AG04450 (cell line): Measurements from ENCODE around the gene ERRFI1. TPM values are rescaled to one million over a fixed set of nuclear protein-coding genes. Genes with fewer than 3 reads are reported as not detected.

ENCODE experiments used
- CTCF ChIA-PET: fragments of 300-600, 350-600 bp; formaldehyde crosslinking; extraction: SDS; loops from one replicate; lab custom pipeline; 2022; ENCODE audit warnings: antibody characterized with exemption, inconsistent platforms; lab: Charles Lee
- POLR2A ChIA-PET: fragments of 350-600 bp; formaldehyde crosslinking; extraction: SDS; loops from one replicate; lab custom pipeline; 2021; ENCODE audit warnings: antibody characterized with exemption, inconsistent platforms; lab: Yijun Ruan, JAX
- DNase-seq: peaks from one replicate; pipeline ENCODE4 v3.0.0-alpha.2; 2011; ENCODE audit warnings: low read depth, low spot score
- H3K27ac ChIP-seq: one replicate; pipeline ENCODE4 v1.5.1; 2012; ENCODE audit warnings: low read depth, low read length, control low read depth
- H3K27me3 ChIP-seq: one replicate; pipeline ENCODE4 v1.6.0; 2012; ENCODE audit warnings: low read length; ENCODE audit not compliant: control insufficient read depth, insufficient read depth
- H3K4me3 ChIP-seq: 2 replicates; pipeline ENCODE4 v1.5.1; 2011; ENCODE audit warnings: mild to moderate bottlenecking, low read depth, low read length, control low read depth
- H3K9me3 ChIP-seq: 2 replicates; pipeline ENCODE4 v1.5.1; 2012; ENCODE audit warnings: low read length; ENCODE audit not compliant: control insufficient read depth, insufficient read depth
- CTCF ChIP-seq: IDR thresholded peaks from 2 replicates; pipeline ENCODE4 v1.5.1; 2011; ENCODE audit warnings: low read depth, low read length, control low read depth, inconsistent platforms
- polyA plus RNA-seq: library from polyadenylated mRNA; depleted of rRNA; stranded (reverse); fragments of >200 nt; gene quantifications from 2 replicates; pipeline ENCODE4 v1.2.3, GENCODE V29; 2011

The ERRFI1 gene
- polyA plus RNA-seq, 1 experiment: 105 TPM

GRCh38 chr1:8043621-8044020, 17.5 kb upstream of the ERRFI1 start:
- no peak overlapping the region for H3K27ac ChIP-seq
- no peak overlapping the region for H3K4me3 ChIP-seq
- CTCF ChIA-PET: interaction anchor here (0.7 kb wide), 1 partner anchor 683 kb away, joined by 6 read pairs; no protein-coding TSS in a partner anchor
- no peak for TF ChIP-seq CTCF
- POLR2A ChIA-PET: no interaction called here
- no peak for DNase-seq
- no peaks in the 10 kb centered on the region for H3K27me3 ChIP-seq
- H3K9me3 ChIP-seq: peaks cover 7% of the 10 kb centered on the region; the same call in 1 of the 2 replicates

DNA sequence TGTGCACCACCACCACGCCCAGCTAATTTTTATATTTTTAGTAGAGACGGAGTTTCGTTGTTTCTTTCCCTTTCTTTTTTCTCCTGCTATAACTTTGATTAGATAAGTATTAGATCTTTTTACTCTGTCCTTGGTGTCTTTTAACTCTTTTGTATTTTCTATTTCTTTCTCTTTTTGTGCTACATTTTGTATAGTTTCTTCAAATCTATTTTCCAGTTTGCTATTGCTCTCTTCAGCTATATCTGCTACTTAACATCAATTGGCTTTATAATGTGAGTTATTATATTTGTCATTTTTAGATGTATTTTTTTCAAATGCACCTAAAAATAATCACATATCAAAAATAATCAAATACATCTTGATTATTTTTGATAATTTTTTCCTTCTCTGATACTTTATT, 16.0 kb upstream of the ERRFI1 start:
- Histone ChIP-seq H3K9me3 (peaks cover 7% of the 10 kb centered on the region; the same call in 1 of the 2 replicates), H3K4me3 (no peak overlapping the region), H3K27me3 (no peaks in the 10 kb centered on the region), H3K27ac (no peak overlapping the region)
- TF ChIP-seq CTCF: no peak
- no peak for DNase-seq
- POLR2A ChIA-PET: interaction anchor here (0.7 kb wide), 1 partner anchor 60 kb away, joined by 3 read pairs; no protein-coding TSS in a partner anchor
- CTCF ChIA-PET: interaction anchor here (0.5 kb wide), 1 partner anchor 11 kb away, joined by 5 read pairs; no protein-coding TSS in a partner anchor

DNA sequence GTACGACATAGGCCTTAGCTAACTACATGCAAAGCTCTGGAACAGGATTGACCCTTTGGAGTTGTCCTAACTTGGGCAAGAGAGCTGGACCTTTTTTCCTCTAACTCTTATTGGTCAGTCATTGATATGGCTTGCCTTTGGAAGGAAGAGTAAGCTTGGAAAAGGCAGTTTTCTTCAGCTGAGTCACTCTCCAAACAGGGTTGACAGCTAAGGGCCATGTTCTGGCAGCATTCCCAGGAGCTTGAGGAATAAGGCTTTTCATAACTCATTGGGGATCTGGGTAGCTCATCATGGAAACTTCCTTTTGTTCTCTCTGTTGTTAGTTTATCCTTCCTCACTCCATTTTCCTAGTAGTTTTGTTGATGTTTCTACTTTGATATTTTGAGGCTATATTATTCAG, 14.5 kb upstream of the ERRFI1 start:
- POLR2A ChIA-PET: interaction anchor here (0.5 to 1.5 kb wide), 4 partner anchors 14 to 189 kb away, joined by 3 to 8 read pairs (median 5); partner anchors contain the start of gene ERRFI1
- no peak overlapping the region for H3K27ac ChIP-seq
- no peak overlapping the region for H3K4me3 ChIP-seq
- TF ChIP-seq CTCF: no peak
- CTCF ChIA-PET: interaction anchor here (0.8 to 1.6 kb wide), 2 partner anchors 9 to 65 kb away, joined by 3 to 16 read pairs; no protein-coding TSS in a partner anchor
- H3K27me3 ChIP-seq: no peaks in the 10 kb centered on the region
- DNase-seq: peak; percentile 95
- peaks cover 7% of the 10 kb centered on the region; the same call in 1 of the 2 replicates for H3K9me3 ChIP-seq

DNA sequence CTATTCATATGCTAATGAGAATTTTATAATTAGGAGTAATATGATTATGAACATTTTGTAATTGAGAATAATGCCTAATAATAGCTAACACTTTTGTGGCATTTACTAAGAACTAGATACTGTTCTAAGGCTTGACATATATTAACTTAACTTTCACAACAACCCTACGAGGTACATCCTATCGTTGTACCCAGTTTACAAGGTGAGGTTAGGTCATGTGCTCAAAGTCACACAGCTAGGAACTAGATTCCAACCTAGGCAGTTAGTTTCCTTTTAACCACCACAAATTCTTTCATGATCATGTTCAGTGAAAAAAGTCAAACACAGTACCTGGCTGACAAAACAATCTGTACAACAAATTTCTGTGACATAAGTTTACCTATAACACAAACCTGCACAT, 13.0 kb upstream of the ERRFI1 start:
- Histone ChIP-seq H3K27ac (no peak overlapping the region), H3K27me3 (no peaks in the 10 kb centered on the region), H3K4me3 (no peak overlapping the region), H3K9me3 (peaks cover 4% of the 10 kb centered on the region; the same call in 1 of the 2 replicates)
- no peak for TF ChIP-seq CTCF
- ChIA-PET CTCF (interaction anchor here (0.6 to 1.0 kb wide), 2 partner anchors 9 to 277 kb away, joined by 3 read pairs; no protein-coding TSS in a partner anchor), POLR2A (no interaction called here)
- DNase-seq: no peak

DNA sequence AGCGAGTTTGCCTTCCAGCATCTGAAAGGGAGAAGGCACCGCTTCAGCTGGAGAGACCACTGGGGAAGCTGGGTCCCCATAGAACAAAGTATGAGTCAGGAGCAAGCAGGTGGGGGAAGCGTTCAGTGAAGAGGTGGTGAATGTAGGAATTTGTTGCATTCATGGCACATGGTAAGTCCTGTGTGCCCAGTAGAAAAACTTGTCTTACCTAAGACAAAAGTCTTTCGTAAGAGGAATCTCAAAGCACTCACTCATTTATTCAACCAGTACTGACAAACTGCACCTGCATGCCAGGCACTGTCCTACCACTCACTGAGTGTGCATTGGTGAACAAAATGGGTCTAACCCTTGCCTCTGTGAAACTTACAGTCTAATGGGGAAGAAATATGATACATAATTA, 9.2 kb upstream of the ERRFI1 start:
- no peak for TF ChIP-seq CTCF
- ChIA-PET CTCF (interaction anchor here (0.5 kb wide), 1 partner anchor 24 kb away, joined by 4 read pairs; no protein-coding TSS in a partner anchor), POLR2A (interaction anchor here (0.7 kb wide), 1 partner anchor 24 kb away, joined by 5 read pairs; no protein-coding TSS in a partner anchor)

More for the DNA sequence above, 9.2 kb upstream of the ERRFI1 start:
- Histone ChIP-seq H3K27me3 (no peaks in the 10 kb centered on the region), H3K27ac (no peak overlapping the region), H3K9me3 (no peaks in the 10 kb centered on the region), H3K4me3 (no peak overlapping the region)
- DNase-seq: no peak
